Right forelimb (tissue), 1 donor: ENCODE measurements around the gene ZNF467.

Experiments
- DNase-seq: peaks from one replicate; pipeline ENCODE4 v3.0.0-alpha.2; 2018

Gene ZNF467

GRCh38 chr7:149768931-149769330, 4.5 kb downstream of the ZNF467 start:
- no peak for DNase-seq

DNA sequence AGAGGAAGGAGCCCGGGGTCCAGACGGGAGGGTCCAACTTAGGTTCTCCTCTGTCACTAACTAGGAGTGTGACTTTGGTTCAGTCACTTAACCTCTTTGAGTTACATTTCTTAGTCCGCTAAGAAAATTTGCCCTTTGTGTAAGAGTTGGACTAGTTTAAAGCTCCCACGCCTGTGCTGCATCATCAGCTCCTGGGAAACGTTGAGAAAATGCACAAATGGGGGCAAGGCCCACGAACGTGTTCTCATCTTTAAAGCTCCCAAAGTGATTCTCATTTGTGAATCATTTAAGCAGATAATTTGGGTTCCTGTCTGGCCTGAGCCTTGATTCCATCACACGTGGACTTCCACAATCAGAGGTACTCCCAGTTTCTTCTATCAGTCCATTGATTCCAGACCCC, 6.3 kb downstream of the ZNF467 start:
- DNase-seq: no peak

- no peak for DNase-seq
These were observed 7.2 kb downstream of the ZNF467 start for GRCh38 chr7:149766135-149766675.

DNA sequence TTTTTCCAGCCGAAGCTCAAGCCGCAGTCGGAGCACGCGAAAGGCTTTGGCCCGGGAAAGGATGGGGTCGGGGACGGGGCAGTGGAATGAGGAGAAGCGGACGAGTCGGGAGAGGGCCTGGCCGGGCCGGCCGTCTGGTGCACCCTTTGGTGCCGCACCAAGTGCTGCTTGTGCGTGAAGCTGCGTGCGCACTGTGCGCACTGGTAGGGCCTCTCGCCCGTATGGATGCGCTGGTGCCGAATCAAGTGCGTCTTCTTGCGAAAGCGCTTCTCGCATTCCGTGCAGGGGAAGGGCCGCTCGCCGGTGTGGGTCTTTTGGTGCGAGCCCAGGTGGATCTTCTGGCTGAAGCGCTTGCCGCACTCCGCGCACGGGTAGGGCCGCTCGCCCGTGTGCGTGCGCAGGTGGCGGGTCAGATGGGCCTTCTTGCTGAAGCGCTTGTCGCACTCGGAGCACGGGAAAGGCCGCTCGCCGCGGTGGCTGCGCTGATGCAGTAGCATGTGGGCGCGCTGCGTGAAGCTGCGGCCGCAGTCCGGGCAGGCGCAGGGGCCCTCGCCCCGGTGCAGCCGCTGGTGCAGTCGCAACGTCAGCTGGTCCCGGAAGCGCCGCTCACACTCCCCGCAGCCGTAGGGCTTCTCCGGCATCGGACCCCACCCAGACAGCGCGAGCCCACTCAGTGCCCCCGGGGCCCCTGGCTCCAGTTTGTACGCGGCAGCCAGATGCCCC, 7.8 kb downstream of the ZNF467 start:
- DNase-seq: no peak

- no peak for DNase-seq
These were observed 8.6 kb downstream of the ZNF467 start for GRCh38 chr7:149764481-149765398.

GRCh38 chr7:149763563-149764240, 9.7 kb downstream of the ZNF467 start:
- DNase-seq: no peak

DNA sequence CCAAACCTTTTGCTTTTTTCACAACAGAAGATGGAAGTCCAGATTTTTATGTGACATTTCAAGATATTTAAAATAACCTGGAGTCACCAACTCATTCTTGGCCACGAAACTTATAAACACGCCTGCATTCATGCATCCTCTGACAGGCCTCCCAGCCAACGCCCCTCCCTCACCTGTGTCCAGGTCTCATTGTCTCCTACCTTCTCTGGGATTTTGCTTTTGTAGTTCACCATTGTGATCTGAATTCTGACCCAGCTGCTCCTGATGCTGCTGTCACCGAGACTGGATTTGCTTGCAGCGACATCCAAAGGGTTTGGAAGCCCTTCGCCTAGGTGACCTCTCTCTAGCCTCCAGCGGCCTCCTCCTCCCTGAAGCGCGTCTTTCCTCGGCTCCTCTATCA, 10.8 kb downstream of the ZNF467 start:
- DNase-seq: no peak

DNA sequence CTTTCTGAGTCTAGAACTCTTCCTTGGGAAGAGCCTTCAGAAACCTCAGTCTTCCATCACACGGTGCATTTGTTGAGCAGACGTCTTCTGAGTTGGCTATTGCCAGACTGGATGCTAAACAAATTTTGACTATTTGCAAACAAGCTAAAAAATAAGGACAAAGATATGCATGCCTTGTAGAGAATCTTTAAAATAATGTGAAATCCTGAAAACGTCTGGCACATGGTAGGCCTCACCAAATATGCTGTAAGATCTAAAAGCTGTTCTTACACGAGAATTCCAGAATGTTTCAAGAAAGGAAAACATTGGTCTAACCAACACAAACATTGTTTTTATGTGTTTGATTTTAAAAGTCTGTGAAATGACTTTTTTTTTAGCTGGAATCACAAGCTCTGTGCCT, 11.3 kb downstream of the ZNF467 start:
- no peak for DNase-seq

DNA sequence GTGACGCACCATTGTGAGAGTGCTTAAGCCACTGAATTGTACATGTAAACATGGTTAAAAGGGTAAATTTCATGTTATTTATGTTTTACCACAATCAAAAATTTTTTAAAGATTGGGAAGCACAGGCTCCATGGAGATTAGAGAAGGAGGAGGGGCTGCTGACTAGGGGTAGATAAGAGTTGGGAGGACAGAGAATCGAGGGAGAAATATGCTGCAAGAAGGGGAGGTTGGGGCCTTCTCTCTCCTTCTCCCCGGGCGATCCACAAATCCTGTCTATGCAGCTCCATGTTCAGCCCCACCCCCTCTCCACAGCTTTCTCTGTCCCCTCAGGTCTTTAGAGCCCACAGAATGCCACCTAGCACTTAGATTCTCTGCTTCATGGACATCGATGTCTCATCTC, 12.1 kb downstream of the ZNF467 start:
- no peak for DNase-seq

GRCh38 chr7:149760538-149760937, 12.8 kb downstream of the ZNF467 start:
- no peak for DNase-seq

GRCh38 chr7:149759093-149759860, 14.1 kb downstream of the ZNF467 start:
- DNase-seq: no peak

DNA sequence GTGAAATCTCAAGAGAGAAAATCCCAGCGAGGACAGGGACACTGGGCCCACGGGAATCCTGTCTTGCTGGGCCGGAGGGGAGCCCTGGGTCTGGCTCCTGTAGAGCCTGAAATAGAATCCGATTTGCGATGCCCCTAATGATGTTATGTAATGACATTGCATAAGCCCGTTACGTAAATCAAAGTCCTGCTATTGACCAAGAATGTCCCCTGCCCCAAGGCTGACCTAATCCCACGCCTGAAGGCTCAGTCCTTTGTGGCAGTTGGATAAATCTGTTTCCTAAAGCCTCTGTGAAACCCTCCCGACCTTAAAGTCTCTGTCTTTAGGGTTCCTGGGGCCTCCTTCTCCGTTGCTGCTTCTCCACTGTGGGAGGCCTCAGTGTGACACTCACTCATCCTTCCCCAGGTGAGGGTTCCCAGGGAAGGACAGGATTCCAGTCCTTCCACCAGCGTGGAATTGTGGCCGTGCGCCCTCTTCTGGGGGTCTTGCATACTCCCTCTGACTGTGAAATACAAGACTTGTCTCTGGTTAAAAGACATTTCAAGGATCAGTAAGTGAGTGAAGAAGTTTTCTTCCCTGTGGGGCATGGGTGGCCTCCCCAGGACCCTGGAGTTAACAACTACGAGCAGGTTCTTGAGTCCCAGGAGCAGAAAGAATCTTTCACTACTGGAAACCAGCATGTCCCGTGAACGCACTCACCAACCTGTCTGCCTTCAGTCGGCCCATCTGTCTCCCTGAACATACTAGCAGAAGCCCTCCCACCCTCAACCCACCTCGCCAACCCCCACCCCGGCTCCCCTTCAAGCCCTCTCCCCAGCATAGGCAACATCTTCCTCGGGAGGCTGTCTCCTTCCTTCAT, 19.8 kb downstream of the ZNF467 start:
- DNase-seq: peak; percentile 70

DNA sequence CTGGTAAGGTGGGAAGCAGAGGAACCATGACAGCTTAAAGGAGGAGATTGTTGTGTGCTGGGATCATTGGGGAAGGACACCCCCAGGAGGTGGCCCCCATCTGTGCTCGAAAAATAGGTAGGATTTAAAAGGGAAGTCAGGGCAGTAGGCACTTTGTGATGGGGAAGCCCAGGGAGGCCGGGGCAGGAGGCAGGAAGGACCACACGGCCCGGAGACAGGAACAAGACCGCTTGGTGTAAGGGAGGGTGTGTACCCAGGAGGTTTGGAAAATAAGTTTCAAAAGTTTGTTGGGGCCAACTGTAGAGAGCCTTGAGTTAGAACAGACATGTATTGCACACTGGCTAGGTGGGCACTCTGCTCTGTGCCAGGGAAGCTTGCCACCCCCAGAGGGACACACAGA, 20.7 kb downstream of the ZNF467 start:
- DNase-seq: no peak

GRCh38 chr7:149751043-149751775, 22.2 kb downstream of the ZNF467 start:
- DNase-seq: no peak

GRCh38 chr7:149750122-149750845, 23.1 kb downstream of the ZNF467 start:
- DNase-seq: no peak

DNA sequence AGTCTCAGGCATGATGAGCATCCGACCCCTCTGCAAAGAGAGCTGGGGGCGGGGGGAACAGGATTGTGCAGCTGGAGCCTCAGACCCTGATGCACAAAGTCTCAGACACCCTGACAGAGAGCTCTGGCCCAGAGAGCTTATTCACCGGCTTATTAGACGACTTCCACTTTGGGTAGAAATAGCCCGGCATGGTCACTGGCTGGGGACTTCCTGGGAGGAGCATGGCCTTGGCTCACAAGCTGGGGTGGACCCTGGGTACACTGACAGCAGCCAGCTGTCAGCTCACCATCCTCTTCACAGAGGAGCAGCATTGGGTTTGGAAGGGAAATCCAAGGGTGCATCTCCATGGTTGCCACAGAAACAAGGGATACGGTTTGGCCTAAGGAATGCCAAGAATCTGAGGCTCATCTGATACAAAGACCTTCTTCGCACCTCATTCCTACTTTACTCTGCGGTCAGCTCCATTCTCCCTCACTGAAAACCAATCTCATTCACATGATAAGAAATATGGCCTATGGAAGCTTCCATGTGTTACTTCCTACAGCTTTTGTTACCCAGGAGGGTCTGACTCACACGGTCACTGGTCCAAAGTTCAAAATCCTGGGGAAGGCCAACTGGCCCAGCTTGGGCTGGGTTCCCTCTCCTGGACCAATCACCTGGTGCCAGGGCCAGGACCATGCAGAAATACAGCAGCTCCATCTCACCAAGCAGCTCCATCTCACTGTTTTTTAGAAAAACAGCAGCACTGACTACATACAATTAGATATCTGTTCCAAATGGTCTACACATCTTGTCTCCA, 25.1 kb downstream of the ZNF467 start:
- no peak for DNase-seq

DNA sequence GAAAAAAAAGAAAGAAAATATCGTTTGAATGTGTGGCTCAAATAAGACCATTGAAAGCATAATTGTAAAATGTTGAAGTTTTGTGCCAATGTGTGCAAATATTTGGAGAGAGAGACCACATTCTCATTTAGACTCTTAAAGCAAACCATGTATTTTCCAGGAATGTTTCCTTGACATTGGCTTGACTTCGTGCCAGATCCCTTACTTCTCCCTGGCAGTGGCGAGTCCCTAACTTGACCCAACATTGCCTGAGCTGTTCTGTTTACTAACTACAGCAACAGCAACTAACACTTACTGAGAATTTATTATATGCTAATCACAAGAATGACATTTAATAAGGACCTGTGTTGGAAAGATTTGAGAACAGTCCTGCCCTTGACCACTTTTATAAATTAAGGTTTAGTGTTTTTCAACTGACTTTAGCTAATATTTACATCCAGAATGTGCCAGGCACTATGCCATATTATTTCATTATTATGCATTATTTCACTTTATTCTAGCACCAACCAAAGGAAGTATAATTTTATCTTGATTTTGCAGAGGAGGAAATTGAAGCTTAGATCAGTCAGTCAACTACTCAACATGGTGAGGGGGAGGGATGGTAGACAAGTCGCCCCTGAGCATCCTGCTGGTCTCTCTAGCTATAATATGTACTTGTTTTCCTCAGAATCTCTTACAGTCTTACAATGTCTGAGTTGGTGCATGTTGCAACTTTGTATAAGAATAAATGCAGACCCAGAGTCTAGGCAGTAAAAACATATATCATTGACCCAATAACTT, 29.7 kb downstream of the ZNF467 start:
- no peak for DNase-seq

DNA sequence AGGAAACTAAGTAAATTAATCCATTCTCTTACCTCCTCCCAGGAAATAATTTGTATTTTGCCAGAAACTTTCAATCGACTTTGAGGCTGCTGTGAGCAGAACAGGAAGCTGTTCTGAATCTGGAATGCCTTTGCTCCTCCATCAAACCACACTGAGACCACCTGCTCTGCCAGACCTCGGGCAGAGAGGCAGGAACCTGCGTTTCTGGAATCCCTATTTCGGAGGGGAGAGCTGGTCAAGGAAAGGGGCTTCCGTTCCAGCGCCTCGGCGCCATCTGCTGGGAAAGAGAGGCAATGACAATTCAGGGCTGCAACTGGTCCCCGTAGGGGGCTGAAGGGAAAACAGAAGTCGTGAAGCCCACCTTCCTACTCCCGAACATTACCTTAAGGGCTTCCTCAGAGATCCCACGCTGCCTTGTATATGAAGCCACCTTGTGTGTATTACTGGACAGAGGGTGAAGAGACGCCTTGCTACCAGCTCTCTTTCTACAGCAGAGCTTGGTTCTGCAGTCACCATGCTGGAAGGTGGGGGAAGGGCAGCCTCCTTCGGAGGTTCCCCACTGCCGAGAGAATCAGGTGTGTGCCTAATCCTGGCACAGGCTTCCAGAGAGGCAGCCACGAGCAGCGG, 31.2 kb downstream of the ZNF467 start:
- DNase-seq: peak; percentile 81
